Stimulated activated CD4-positive, alpha-beta T cell treated with anti-CD3 and anti-CD28 coated beads, Interleukin-1b, Interleukin-23, amount 100 ng/mL, for 24 hours (primary cell): ENCODE measurements around the gene CCDC144A.
"Not testable (repeated sequence)": the region's sequence is repeated elsewhere in the genome, so short reads cannot be mapped to it uniquely, and the experiment has no call there.

Source experiments
- DNase-seq, 4 experiments: peaks; one replicate each; pipeline ENCODE4 v3.0.0-alpha.2; 2020; ENCODE audit warnings: low read depth in 4 of 4, low spot score in 1 of 4

The CCDC144A gene

GRCh38 chr17:16751924-16752287 lies 61.9 kb downstream of the CCDC144A start:
- not testable (repeated sequence) for DNase-seq

- DNase-seq: not testable (repeated sequence)
Observed at GRCh38 chr17:16757520-16757919, 67.5 kb downstream of the CCDC144A start.

- not testable (repeated sequence) for DNase-seq
Observed at GRCh38 chr17:16758177-16758576, 68.1 kb downstream of the CCDC144A start.

GRCh38 chr17:16768290-16769175 lies 78.5 kb downstream of the CCDC144A start:
- DNase-seq: not testable (repeated sequence)

- not testable (repeated sequence) for DNase-seq
Observed at GRCh38 chr17:16772394-16773145, 82.5 kb downstream of the CCDC144A start.

GRCh38 chr17:16773146-16773522 lies 83.1 kb downstream of the CCDC144A start:
- DNase-seq: not testable (repeated sequence)

GRCh38 chr17:16787851-16788250 lies 97.8 kb downstream of the CCDC144A start:
- not testable (repeated sequence) for DNase-seq

GRCh38 chr17:16788889-16789536 lies 99.0 kb downstream of the CCDC144A start:
- DNase-seq: not testable (repeated sequence)

GRCh38 chr17:16789622-16790021 lies 99.6 kb downstream of the CCDC144A start:
- not testable (repeated sequence) for DNase-seq

GRCh38 chr17:16790313-16790871 lies 100.4 kb downstream of the CCDC144A start:
- not testable (repeated sequence) for DNase-seq

GRCh38 chr17:16794215-16794614 lies 104.2 kb downstream of the CCDC144A start:
- DNase-seq: not testable (repeated sequence)

- not testable (repeated sequence) for DNase-seq
Observed at GRCh38 chr17:16795894-16796293, 105.9 kb downstream of the CCDC144A start.

GRCh38 chr17:16804851-16805250 lies 114.8 kb downstream of the CCDC144A start:
- DNase-seq: not testable (repeated sequence)

- DNase-seq: not testable (repeated sequence)
Observed at GRCh38 chr17:16806599-16806998, 116.6 kb downstream of the CCDC144A start.

GRCh38 chr17:16807620-16808019 lies 117.6 kb downstream of the CCDC144A start:
- DNase-seq: not testable (repeated sequence)

GRCh38 chr17:16810236-16810635 lies 120.2 kb downstream of the CCDC144A start:
- not testable (repeated sequence) for DNase-seq

GRCh38 chr17:16812126-16812525 lies 122.1 kb downstream of the CCDC144A start:
- DNase-seq: not testable (repeated sequence)

GRCh38 chr17:16814439-16814838 lies 124.4 kb downstream of the CCDC144A start:
- no peak for DNase-seq

GRCh38 chr17:16817201-16817600 lies 127.2 kb downstream of the CCDC144A start:
- no peak for DNase-seq

- not testable (repeated sequence) for DNase-seq
Observed at GRCh38 chr17:16817940-16818339, 127.9 kb downstream of the CCDC144A start.

- DNase-seq: no peak
Observed at GRCh38 chr17:16818340-16818739, 128.3 kb downstream of the CCDC144A start.
